ENCODE results near the gene PDE10A.

DNA sequence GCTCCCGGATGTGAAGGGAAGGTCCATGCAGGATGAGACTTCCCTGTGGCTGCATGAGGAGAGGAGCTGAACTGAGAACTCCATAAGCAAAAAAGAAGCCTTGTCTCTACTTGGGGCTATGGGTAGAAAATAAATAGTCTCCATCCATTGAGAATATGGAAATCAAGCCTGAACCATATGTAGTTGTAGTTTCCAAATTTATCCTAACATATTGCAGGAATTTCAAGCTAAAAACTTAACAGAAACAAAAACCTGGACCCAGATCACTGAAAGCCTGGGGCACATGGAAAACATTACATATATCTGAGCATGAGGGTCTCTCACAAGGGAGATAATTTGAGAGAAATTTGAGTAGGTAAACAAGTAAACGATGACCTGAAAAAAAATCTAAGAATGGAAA is 258.7 kb downstream of the PDE10A start:
- TF ChIP-seq, protein P1, sequence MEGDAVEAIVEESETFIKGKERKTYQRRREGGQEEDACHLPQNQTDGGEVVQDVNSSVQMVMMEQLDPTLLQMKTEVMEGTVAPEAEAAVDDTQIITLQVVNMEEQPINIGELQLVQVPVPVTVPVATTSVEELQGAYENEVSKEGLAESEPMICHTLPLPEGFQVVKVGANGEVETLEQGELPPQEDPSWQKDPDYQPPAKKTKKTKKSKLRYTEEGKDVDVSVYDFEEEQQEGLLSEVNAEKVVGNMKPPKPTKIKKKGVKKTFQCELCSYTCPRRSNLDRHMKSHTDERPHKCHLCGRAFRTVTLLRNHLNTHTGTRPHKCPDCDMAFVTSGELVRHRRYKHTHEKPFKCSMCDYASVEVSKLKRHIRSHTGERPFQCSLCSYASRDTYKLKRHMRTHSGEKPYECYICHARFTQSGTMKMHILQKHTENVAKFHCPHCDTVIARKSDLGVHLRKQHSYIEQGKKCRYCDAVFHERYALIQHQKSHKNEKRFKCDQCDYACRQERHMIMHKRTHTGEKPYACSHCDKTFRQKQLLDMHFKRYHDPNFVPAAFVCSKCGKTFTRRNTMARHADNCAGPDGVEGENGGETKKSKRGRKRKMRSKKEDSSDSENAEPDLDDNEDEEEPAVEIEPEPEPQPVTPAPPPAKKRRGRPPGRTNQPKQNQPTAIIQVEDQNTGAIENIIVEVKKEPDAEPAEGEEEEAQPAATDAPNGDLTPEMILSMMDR (IDR thresholded peaks at IDR 0.05): no peak
- TF ChIP-seq POLR2A (IDR thresholded peaks at IDR 0.05) (no peak), POLR2AphosphoS5 (IDR thresholded peaks at IDR 0.05) (no peak), EP300 (IDR thresholded peaks at IDR 0.05) (no peak)

All from suprapubic skin (tissue), 4 donors.